ENCODE measurements around the gene ACOX3.
"Not testable (repeated sequence)": the region's sequence is repeated elsewhere in the genome, so short reads cannot be mapped to it uniquely, and the experiment has no call there.

Gene ACOX3

DNA sequence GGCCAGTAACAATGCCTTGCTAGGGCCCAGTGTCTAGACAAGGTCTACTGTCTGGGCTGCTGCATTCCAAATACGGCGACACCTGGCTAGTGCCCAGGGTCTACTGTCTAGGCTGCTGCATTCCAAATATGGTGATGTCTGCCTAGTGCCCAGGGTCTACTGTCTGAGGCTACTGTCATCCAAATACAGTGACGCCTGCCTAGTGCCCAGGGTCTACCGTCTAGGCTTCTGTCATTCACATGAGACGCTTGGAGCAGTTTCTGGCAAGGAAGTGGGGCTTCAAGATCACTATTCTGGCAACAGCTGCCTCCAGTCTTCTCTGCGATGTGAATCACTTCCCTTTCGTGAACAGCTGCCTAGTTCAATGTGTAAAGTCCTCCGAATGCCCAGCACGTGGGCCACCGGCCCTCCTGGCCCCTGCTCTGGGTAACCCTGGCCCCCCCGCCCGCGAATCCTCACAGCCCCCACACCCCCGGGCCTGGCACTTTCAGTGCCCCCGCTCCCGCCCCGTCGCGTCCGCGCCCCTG lies 12.7 kb downstream of the ACOX3 start:
- ATAC-seq (peak; percentile 46), DNase-seq (no peak)
- H3K9me3 Mint-ChIP-seq: no peaks in the 10 kb centered on the region
- H3K4me3 Mint-ChIP-seq: peak overlapping the region; percentile 98 to 99
- peaks cover 34% of the 10 kb centered on the region for H3K4me1 Mint-ChIP-seq
- peak overlapping the region; percentile 96 to 99 for H3K27ac Mint-ChIP-seq
- no peaks in the 10 kb centered on the region for H3K27me3 Mint-ChIP-seq

DNA sequence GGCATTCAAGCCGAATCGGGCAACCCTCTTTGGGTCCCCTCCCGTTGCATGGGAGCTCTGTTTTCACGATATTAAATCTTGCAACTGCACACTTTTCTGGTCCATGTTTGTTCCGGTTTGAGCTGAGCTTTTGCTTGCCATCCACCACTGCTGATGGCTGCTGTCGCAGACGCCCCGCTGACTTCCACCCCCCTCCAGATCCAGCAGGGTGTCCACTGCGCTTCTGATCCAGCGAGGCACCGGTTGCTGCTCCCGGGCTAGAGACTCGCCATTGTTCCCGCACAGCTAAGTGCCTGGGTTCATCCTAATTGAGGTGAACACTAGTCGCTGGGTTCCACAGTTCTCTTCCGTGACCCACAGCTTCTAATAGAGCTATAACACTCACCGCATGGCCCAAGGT lies 13.3 kb downstream of the ACOX3 start:
- H3K27ac Mint-ChIP-seq: no peak overlapping the region
- H3K9me3 Mint-ChIP-seq: no peaks in the 10 kb centered on the region
- ATAC-seq: no peak
- H3K4me3 Mint-ChIP-seq: peak overlapping the region; percentile 98 to 99
- H3K27me3 Mint-ChIP-seq: no peaks in the 10 kb centered on the region
- H3K4me1 Mint-ChIP-seq: peaks cover 34% of the 10 kb centered on the region
- no peak for DNase-seq

GRCh38 chr4:8422786-8423185 lies 17.7 kb downstream of the ACOX3 start:
- Mint-ChIP-seq H3K27ac (no peak overlapping the region), H3K4me1 (peaks cover 45% of the 10 kb centered on the region), H3K9me3 (no peaks in the 10 kb centered on the region), H3K27me3 (no peaks in the 10 kb centered on the region), H3K4me3 (no peak overlapping the region)
- DNase-seq (no peak), ATAC-seq (no peak)

- no peak for ATAC-seq
- Mint-ChIP-seq H3K27ac (peak overlapping the region in 1 of 2 donors; percentile 23), H3K9me3 (no peaks in the 10 kb centered on the region), H3K27me3 (no peaks in the 10 kb centered on the region), H3K4me1 (peaks cover 41% of the 10 kb centered on the region), H3K4me3 (no peak overlapping the region)
- no peak for DNase-seq
Observed at GRCh38 chr4:8422327-8422726, 18.2 kb downstream of the ACOX3 start.

GRCh38 chr4:8420151-8420550 lies 20.4 kb downstream of the ACOX3 start:
- H3K4me3 Mint-ChIP-seq, DNase-seq, H3K9me3 Mint-ChIP-seq, H3K27me3 Mint-ChIP-seq, ATAC-seq, H3K27ac Mint-ChIP-seq: not testable (repeated sequence)
- peaks cover 25% of the 10 kb centered on the region for H3K4me1 Mint-ChIP-seq

- Mint-ChIP-seq H3K9me3 (no peaks in the 10 kb centered on the region), H3K4me1 (peaks cover 32% of the 10 kb centered on the region), H3K27ac (peak overlapping the region; percentile 74 to 84), H3K27me3 (no peaks in the 10 kb centered on the region), H3K4me3 (peak overlapping the region in 1 of 2 donors; percentile 36)
- ATAC-seq: peak; percentile 99
- DNase-seq: peak; percentile 25 to 68
Observed at GRCh38 chr4:8419222-8420041, 21.1 kb downstream of the ACOX3 start.

DNA sequence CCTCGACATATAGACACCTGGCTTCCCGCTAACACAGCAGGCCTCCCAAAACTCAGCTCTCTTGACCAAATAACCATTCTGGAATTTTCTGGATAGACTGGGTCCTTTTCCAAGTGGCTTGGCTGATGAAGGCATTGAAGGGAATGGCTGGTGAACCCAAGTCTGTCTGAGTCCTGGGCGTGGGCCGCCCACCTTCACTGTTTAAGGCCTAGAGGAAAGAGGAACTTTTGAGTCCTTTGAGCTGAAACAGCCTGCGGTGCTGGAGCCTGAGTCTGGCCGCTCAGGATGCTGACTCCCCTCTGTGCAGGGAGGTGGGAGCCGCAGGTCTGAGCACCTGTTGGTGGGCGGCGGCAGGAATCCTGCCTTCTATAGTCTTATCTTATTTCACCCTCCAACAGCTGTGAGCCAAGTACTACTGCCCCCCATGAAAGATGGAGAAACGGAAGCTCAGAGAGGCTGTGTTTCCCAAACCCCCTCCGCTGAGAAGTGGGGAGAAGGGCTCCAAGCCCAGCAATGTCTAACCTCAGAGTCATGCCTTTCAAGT lies 23.4 kb downstream of the ACOX3 start:
- DNase-seq (no peak), ATAC-seq (no peak)
- H3K9me3 Mint-ChIP-seq: no peaks in the 10 kb centered on the region
- H3K4me3 Mint-ChIP-seq: no peak overlapping the region
- no peak overlapping the region for H3K27ac Mint-ChIP-seq
- H3K4me1 Mint-ChIP-seq: peaks cover 40% of the 10 kb centered on the region
- H3K27me3 Mint-ChIP-seq: no peaks in the 10 kb centered on the region

DNA sequence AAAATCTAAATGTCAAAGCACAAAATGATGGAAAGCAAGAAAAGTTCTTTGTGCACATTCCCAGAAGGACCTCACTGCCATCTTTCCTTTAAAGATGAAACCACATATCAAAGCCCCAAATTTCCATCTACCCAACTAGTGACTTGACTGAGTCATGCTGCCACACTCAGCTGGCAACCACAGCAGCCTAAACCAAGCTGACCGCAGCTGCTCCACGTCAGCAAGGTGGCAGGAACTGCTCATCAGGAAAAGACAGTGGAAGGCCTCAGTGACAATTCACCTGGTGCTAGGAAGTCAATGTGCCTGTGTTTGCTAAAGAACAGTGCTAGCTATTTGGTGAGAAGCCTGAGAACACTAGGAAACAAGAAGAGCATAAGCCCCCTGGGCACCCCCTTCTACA lies 26.1 kb downstream of the ACOX3 start:
- H3K4me1 Mint-ChIP-seq: peaks cover 26% of the 10 kb centered on the region
- ATAC-seq (peak; percentile 75), DNase-seq (peak; percentile 15 to 58)
- no peaks in the 10 kb centered on the region for H3K27me3 Mint-ChIP-seq
- H3K27ac Mint-ChIP-seq: peak overlapping the region in 1 of 2 donors; percentile 14
- no peak overlapping the region for H3K4me3 Mint-ChIP-seq
- no peaks in the 10 kb centered on the region for H3K9me3 Mint-ChIP-seq

DNA sequence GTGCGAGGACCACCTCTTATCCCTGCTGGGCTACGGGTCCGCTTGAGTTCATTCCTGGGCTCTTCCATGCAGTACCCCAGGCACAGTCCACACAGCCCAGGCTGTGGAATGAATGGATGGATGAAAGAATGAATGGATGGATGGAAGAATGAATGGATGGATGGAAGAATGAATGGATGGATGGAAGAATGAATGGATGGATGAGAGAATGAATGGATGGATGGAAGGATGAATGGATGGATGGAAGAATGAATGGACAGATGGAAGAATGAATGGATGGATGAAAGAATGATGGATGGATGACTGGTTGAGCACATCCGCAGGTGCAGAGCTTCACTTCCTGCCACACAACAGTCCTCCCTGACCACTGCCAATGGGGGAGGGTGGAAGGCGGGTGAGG lies 28.2 kb downstream of the ACOX3 start:
- no peak for ATAC-seq
- Mint-ChIP-seq H3K27me3 (no peaks in the 10 kb centered on the region), H3K4me3 (no peak overlapping the region), H3K27ac (no peak overlapping the region), H3K9me3 (no peaks in the 10 kb centered on the region), H3K4me1 (peaks cover 25% of the 10 kb centered on the region)
- DNase-seq: no peak

DNA sequence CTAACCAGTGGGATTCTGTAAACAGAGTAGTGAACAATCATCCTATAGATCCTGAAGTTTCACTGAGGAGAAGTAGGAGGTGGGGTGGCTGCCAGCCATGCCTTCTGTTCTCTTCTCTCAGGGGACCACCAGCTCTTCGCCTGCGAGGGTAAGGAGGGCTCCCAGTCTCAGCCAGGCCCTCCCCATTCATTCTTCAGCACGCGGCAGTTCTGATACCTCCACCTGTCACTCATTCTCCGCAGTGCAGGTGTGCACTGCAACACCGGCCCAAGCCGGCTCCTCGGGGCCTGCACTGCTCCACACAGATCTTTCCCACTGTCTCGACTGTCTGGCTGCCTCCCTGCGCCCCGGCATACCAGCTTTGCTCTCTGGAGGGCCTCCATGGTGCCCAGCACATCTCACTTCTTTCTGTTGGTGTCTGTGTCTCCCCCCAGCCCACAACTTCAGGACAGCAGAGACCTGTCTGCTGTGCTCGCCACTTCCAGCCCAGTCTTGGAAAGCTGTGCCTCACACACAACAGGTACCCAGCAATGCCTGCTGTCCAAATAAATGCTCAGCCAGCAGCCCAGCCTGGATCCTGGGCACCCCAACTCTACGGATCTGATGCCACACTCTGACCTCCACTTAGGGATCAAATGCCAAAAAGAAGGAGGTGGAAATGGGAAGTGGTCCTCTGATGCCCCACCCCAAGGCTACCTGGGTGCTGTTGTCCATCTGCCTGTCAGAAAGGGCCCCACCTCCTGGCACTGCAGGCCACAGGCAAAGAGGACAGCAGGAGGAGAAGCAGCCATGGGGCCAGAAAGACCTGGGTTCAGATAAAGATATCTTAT lies 29.0 kb downstream of the ACOX3 start:
- H3K9me3 Mint-ChIP-seq: no peaks in the 10 kb centered on the region
- no peak overlapping the region for H3K4me3 Mint-ChIP-seq
- H3K4me1 Mint-ChIP-seq: peaks cover 25% of the 10 kb centered on the region

DNA sequence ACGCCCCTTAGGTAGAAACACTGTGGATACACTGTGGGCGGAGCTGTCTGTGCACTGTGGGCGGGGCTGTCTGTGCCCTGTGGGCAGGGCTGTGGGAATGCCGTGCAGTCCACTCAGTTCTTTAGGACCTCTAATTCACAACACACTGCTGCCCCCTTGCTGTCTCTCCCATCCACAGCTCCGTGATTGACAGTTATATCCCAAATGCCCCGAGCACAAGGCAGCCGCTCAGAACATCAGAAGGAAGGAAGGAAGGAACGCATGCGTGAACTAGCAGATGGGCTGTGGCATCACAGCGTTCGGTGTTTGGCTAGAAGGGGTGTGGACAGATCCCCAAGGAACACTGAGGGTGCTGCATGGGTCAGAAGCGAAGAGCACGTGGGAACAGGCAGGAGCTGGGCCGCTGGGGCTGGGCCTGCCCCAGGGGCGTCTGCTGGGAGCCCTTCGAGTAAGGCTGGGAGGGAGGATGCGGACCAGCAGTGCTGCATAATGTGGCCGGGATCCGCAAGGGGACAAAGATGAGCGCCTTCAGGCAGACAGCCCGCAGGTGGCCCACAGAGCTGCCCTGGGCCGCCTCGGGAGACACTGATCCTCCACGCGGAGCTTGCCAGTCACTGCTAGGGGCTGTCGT lies 29.8 kb downstream of the ACOX3 start:
- no peak for ATAC-seq
- Mint-ChIP-seq H3K4me1 (peaks cover 25% of the 10 kb centered on the region), H3K27me3 (no peaks in the 10 kb centered on the region), H3K9me3 (no peaks in the 10 kb centered on the region), H3K4me3 (no peak overlapping the region), H3K27ac (no peak overlapping the region)
- no peak for DNase-seq

More for the DNA sequence above, 29.0 kb downstream of the ACOX3 start:
- no peak overlapping the region for H3K27ac Mint-ChIP-seq
- H3K27me3 Mint-ChIP-seq: no peaks in the 10 kb centered on the region
- DNase-seq (no peak), ATAC-seq (no peak)

- no peak for DNase-seq
- Mint-ChIP-seq H3K27me3 (no peaks in the 10 kb centered on the region), H3K27ac (no peak overlapping the region), H3K9me3 (no peaks in the 10 kb centered on the region), H3K4me3 (no peak overlapping the region), H3K4me1 (peaks cover 25% of the 10 kb centered on the region)
- ATAC-seq: no peak
Observed at GRCh38 chr4:8410066-8410625, 30.4 kb downstream of the ACOX3 start.

- DNase-seq: no peak
- H3K27me3 Mint-ChIP-seq: no peaks in the 10 kb centered on the region
Observed at GRCh38 chr4:8409264-8410065, 31.1 kb downstream of the ACOX3 start.

GRCh38 chr4:8407756-8408155 lies 32.8 kb downstream of the ACOX3 start:
- Mint-ChIP-seq H3K27me3 (no peaks in the 10 kb centered on the region), H3K9me3 (no peaks in the 10 kb centered on the region), H3K4me1 (peaks cover 10% of the 10 kb centered on the region), H3K27ac (no peak overlapping the region), H3K4me3 (no peak overlapping the region)
- no peak for ATAC-seq
- DNase-seq: no peak

More at GRCh38 chr4:8409264-8410065, 31.1 kb downstream of the ACOX3 start:
- Mint-ChIP-seq H3K27ac (no peak overlapping the region), H3K4me3 (no peak overlapping the region), H3K4me1 (peaks cover 18% of the 10 kb centered on the region), H3K9me3 (no peaks in the 10 kb centered on the region)
- peak; percentile 76 for ATAC-seq

Data from stimulated activated naive CD8-positive, alpha-beta T cell treated with anti-CD3 and anti-CD28 coated beads, Interleukin-15, amount 100 ng/mL, for 72 hours (primary cell).